Transverse colon (tissue), 4 donors: ENCODE measurements around the gene WFDC8.

Experiments used
- CTCF ChIP-seq, 5 experiments: fragments of 200-600 bp in 3 of 5; fragments of 450-650 bp in 2 of 5; sonication (generic) in 3 of 5; IDR thresholded peaks; 1 replicate in 2 of 5; 2 replicates in 3 of 5; pipeline ENCODE4 v1.5.1; 2016 to 2017; ENCODE audit warnings: antibody characterized with exemption in 5 of 5, inconsistent platforms in 3 of 5, mild to moderate bottlenecking in 2 of 5, moderate library complexity in 1 of 5
- POLR2A ChIP-seq: fragments of 450-650 bp; IDR thresholded peaks from one replicate; pipeline ENCODE4 v1.6.1; 2016; ENCODE audit warnings: antibody characterized with exemption, mild to moderate bottlenecking, moderate library complexity
- POLR2AphosphoS5 ChIP-seq, 3 donors: sonication (generic); formaldehyde crosslinking; IDR thresholded peaks; one replicate each; pipeline ENCODE4 v1.6.1; 2016; ENCODE audit warnings: antibody characterized with exemption in 3 of 3

GRCh38 chr20:45626540-45626939 is 47.5 kb upstream of the WFDC8 start:
- TF ChIP-seq CTCF (IDR thresholded peaks at IDR 0.05) (no peak), POLR2A (no peak), POLR2AphosphoS5 (IDR thresholded peaks at IDR 0.05) (no peak)
